Measurements from ENCODE around the gene DPP6.
"Not testable (repeated sequence)": the region's sequence is repeated elsewhere in the genome, so short reads cannot be mapped to it uniquely, and the experiment has no call there.

The DPP6 gene

GRCh38 chr7:154929006-154929726 lies 877.0 kb downstream of the DPP6 start:
- no peak for TF ChIP-seq CTCF (IDR thresholded peaks at IDR 0.05; ENCODE audit: low read depth, low read length, missing control alignments)
- no peak for DNase-seq
- Histone ChIP-seq H3K27ac (no peak overlapping the region), H3K36me3 (replicated peaks) (no peaks in the 10 kb centered on the region), H3K4me3 (ENCODE audit: low read depth, low read length) (peak overlapping the region; percentile 52), H3K27me3 (replicated peaks) (no peaks in the 10 kb centered on the region)
- in situ Hi-C loops (cut with HindIII; ENCODE audit: low pct_ligation_motif_present, low sequenced_read_pairs): loop anchor here (25.0 kb wide), 1 partner anchor 408 kb away; no protein-coding TSS in a partner anchor

GRCh38 chr7:154931906-154932305 lies 879.7 kb downstream of the DPP6 start:
- no peak for DNase-seq
- no peak overlapping the region for H3K27ac ChIP-seq
- no peak for TF ChIP-seq CTCF (IDR thresholded peaks at IDR 0.05; ENCODE audit: low read depth, low read length, missing control alignments)
- no peak overlapping the region for H3K4me3 ChIP-seq (ENCODE audit: low read depth, low read length)
- H3K27me3 ChIP-seq (replicated peaks): no peaks in the 10 kb centered on the region
- H3K36me3 ChIP-seq (replicated peaks): no peaks in the 10 kb centered on the region
- in situ Hi-C loops (cut with HindIII; ENCODE audit: low pct_ligation_motif_present, low sequenced_read_pairs): loop anchor here (25.0 kb wide), 1 partner anchor 405 kb away; no protein-coding TSS in a partner anchor

- H3K36me3 ChIP-seq (replicated peaks); H3K27me3 ChIP-seq (replicated peaks); H3K4me3 ChIP-seq (ENCODE audit: low read depth, low read length); H3K27ac ChIP-seq; DNase-seq: not testable (repeated sequence)
- in situ Hi-C loops (cut with HindIII; ENCODE audit: low pct_ligation_motif_present, low sequenced_read_pairs): loop anchor here (25.0 kb wide), 1 partner anchor 403 kb away; no protein-coding TSS in a partner anchor
Observed at GRCh38 chr7:154934353-154934952, 882.3 kb downstream of the DPP6 start.

GRCh38 chr7:154937837-154938236 lies 885.6 kb downstream of the DPP6 start:
- H3K36me3 ChIP-seq (replicated peaks): no peaks in the 10 kb centered on the region
- H3K4me3 ChIP-seq (ENCODE audit: low read depth, low read length): no peak overlapping the region
- no peaks in the 10 kb centered on the region for H3K27me3 ChIP-seq (replicated peaks)
- in situ Hi-C loops (cut with HindIII; ENCODE audit: low pct_ligation_motif_present, low sequenced_read_pairs): loop anchor here (25.0 kb wide), 1 partner anchor 399 kb away; no protein-coding TSS in a partner anchor
- TF ChIP-seq CTCF (IDR thresholded peaks at IDR 0.05; ENCODE audit: low read depth, low read length, missing control alignments): no peak
- no peak for DNase-seq
- no peak overlapping the region for H3K27ac ChIP-seq

- no peak overlapping the region for H3K4me3 ChIP-seq (ENCODE audit: low read depth, low read length)
- in situ Hi-C loops (cut with HindIII; ENCODE audit: low pct_ligation_motif_present, low sequenced_read_pairs): loop anchor here (25.0 kb wide), 1 partner anchor 395 kb away; no protein-coding TSS in a partner anchor
- H3K36me3 ChIP-seq (replicated peaks): peaks cover 13% of the 10 kb centered on the region
- DNase-seq: no peak
- H3K27ac ChIP-seq: no peak overlapping the region
- TF ChIP-seq CTCF (IDR thresholded peaks at IDR 0.05; ENCODE audit: low read depth, low read length, missing control alignments): no peak
- H3K27me3 ChIP-seq (replicated peaks): no peaks in the 10 kb centered on the region
Observed at GRCh38 chr7:154942691-154943090, 890.5 kb downstream of the DPP6 start.

All from brain microvascular endothelial cell (primary cell).